Activated T-helper 17 cell treated with anti-CD3 and anti-CD28 coated beads, Interleukin-2, amount 50 U/mL, for 72 hours (primary cell): Measurements from ENCODE around the gene HS3ST6. TPM values are rescaled to one million over a fixed set of nuclear protein-coding genes. Genes with fewer than 3 reads are reported as not detected.
"Not testable (repeated sequence)": the region's sequence is repeated elsewhere in the genome, so short reads cannot be mapped to it uniquely, and the experiment has no call there.

ENCODE experiments used
- ATAC-seq: fragments of 150-1000 bp; cut with Tn5 transposase; replicated peaks from 2 replicates; pipeline ENCODE4 v1.10.0; 2021; ENCODE audit warnings: mild to moderate bottlenecking, moderate library complexity
- H3K27ac Mint-ChIP-seq: one replicate; pipeline ENCODE4 v1.8.0; 2022; ENCODE audit warnings: mixed read lengths
- H3K27me3 Mint-ChIP-seq: one replicate; pipeline ENCODE4 v1.8.0; 2022; ENCODE audit warnings: mixed read lengths
- H3K36me3 Mint-ChIP-seq: one replicate; pipeline ENCODE4 v1.8.0; 2022; ENCODE audit warnings: low read depth, mild to moderate bottlenecking, mixed read lengths
- H3K4me1 Mint-ChIP-seq: one replicate; pipeline ENCODE4 v1.8.0; 2022; ENCODE audit warnings: mixed read lengths
- H3K4me3 Mint-ChIP-seq: one replicate; pipeline ENCODE4 v1.8.0; 2022; ENCODE audit warnings: mild to moderate bottlenecking, mixed read lengths
- H3K9me3 Mint-ChIP-seq: one replicate; pipeline ENCODE4 v1.8.0; 2022; ENCODE audit warnings: mixed read lengths
- total RNA-seq, 2 donors: library from RNA; stranded (reverse); gene quantifications; one replicate each; pipeline ENCODE4 v1.2.3, GENCODE V29; 2022

HS3ST6 gene
- total RNA-seq, 2 donors from 2014 or later: not detected

- Mint-ChIP-seq H3K4me3 (no peak overlapping the region), H3K9me3 (no peaks in the 10 kb centered on the region), H3K36me3 (no peaks in the 10 kb centered on the region), H3K27me3 (peaks cover 28% of the 10 kb centered on the region), H3K4me1 (no peaks in the 10 kb centered on the region), H3K27ac (peak overlapping the region; percentile 63)
- no peak for ATAC-seq
These were observed 4.1 kb upstream of the HS3ST6 start for GRCh38 chr16:1922357-1922756.

GRCh38 chr16:1920727-1921171, 2.5 kb upstream of the HS3ST6 start:
- ATAC-seq: peak; percentile 56
- H3K36me3 Mint-ChIP-seq: no peaks in the 10 kb centered on the region
- no peak overlapping the region for H3K4me3 Mint-ChIP-seq
- H3K27me3 Mint-ChIP-seq: peaks cover 42% of the 10 kb centered on the region
- H3K4me1 Mint-ChIP-seq: no peaks in the 10 kb centered on the region
- H3K27ac Mint-ChIP-seq: no peak overlapping the region
- no peaks in the 10 kb centered on the region for H3K9me3 Mint-ChIP-seq

- not testable (repeated sequence) for ATAC-seq, H3K4me1 Mint-ChIP-seq, H3K36me3 Mint-ChIP-seq, H3K27ac Mint-ChIP-seq, H3K9me3 Mint-ChIP-seq, H3K4me3 Mint-ChIP-seq
- H3K27me3 Mint-ChIP-seq: peaks cover 48% of the 10 kb centered on the region
These were observed 1.9 kb upstream of the HS3ST6 start for GRCh38 chr16:1920122-1920521.

GRCh38 chr16:1919327-1919998, 1.2 kb upstream of the HS3ST6 start:
- peaks cover 51% of the 10 kb centered on the region for H3K27me3 Mint-ChIP-seq
- no peak overlapping the region for H3K27ac Mint-ChIP-seq

GRCh38 chr16:1917665-1918350, 407 bp downstream of the HS3ST6 start:
- Mint-ChIP-seq H3K9me3 (no peaks in the 10 kb centered on the region), H3K4me3 (no peak overlapping the region), H3K36me3 (no peaks in the 10 kb centered on the region), H3K4me1 (no peaks in the 10 kb centered on the region), H3K27ac (no peak overlapping the region), H3K27me3 (peaks cover 46% of the 10 kb centered on the region)
- ATAC-seq: no peak

More at GRCh38 chr16:1919327-1919998, 1.2 kb upstream of the HS3ST6 start:
- Mint-ChIP-seq H3K36me3 (no peaks in the 10 kb centered on the region), H3K4me1 (no peaks in the 10 kb centered on the region), H3K9me3 (no peaks in the 10 kb centered on the region), H3K4me3 (no peak overlapping the region)
- no peak for ATAC-seq

GRCh38 chr16:1917056-1917664, 1.1 kb downstream of the HS3ST6 start:
- Mint-ChIP-seq H3K4me1 (no peaks in the 10 kb centered on the region), H3K27me3 (peaks cover 40% of the 10 kb centered on the region), H3K27ac (no peak overlapping the region), H3K36me3 (no peaks in the 10 kb centered on the region), H3K9me3 (no peaks in the 10 kb centered on the region), H3K4me3 (no peak overlapping the region)
- ATAC-seq: no peak

- Mint-ChIP-seq H3K27ac (no peak overlapping the region), H3K4me3 (no peak overlapping the region), H3K36me3 (no peaks in the 10 kb centered on the region), H3K9me3 (no peaks in the 10 kb centered on the region), H3K27me3 (peaks cover 39% of the 10 kb centered on the region), H3K4me1 (no peaks in the 10 kb centered on the region)
- ATAC-seq: no peak
These were observed 1.6 kb downstream of the HS3ST6 start for GRCh38 chr16:1916640-1916990.

- no peaks in the 10 kb centered on the region for H3K36me3 Mint-ChIP-seq
- peaks cover 33% of the 10 kb centered on the region for H3K27me3 Mint-ChIP-seq
- no peak for ATAC-seq
These were observed 2.2 kb downstream of the HS3ST6 start for GRCh38 chr16:1915732-1916639.

GRCh38 chr16:1914988-1915387, 3.2 kb downstream of the HS3ST6 start:
- Mint-ChIP-seq H3K27ac (no peak overlapping the region), H3K36me3 (no peaks in the 10 kb centered on the region), H3K27me3 (peaks cover 26% of the 10 kb centered on the region), H3K9me3 (no peaks in the 10 kb centered on the region), H3K4me3 (no peak overlapping the region), H3K4me1 (no peaks in the 10 kb centered on the region)
- no peak for ATAC-seq

More at GRCh38 chr16:1915732-1916639, 2.2 kb downstream of the HS3ST6 start:
- H3K9me3 Mint-ChIP-seq: no peaks in the 10 kb centered on the region
- no peak overlapping the region for H3K4me3 Mint-ChIP-seq
- no peak overlapping the region for H3K27ac Mint-ChIP-seq
- no peaks in the 10 kb centered on the region for H3K4me1 Mint-ChIP-seq

GRCh38 chr16:1914084-1914608, 4.1 kb downstream of the HS3ST6 start:
- H3K36me3 Mint-ChIP-seq: no peaks in the 10 kb centered on the region
- ATAC-seq: no peak
- peaks cover 26% of the 10 kb centered on the region for H3K27me3 Mint-ChIP-seq
- no peak overlapping the region for H3K27ac Mint-ChIP-seq
- H3K9me3 Mint-ChIP-seq: no peaks in the 10 kb centered on the region
- no peaks in the 10 kb centered on the region for H3K4me1 Mint-ChIP-seq
- H3K4me3 Mint-ChIP-seq: no peak overlapping the region

- Mint-ChIP-seq H3K4me3 (no peak overlapping the region), H3K36me3 (no peaks in the 10 kb centered on the region), H3K27me3 (peaks cover 27% of the 10 kb centered on the region), H3K27ac (no peak overlapping the region), H3K9me3 (no peaks in the 10 kb centered on the region), H3K4me1 (no peaks in the 10 kb centered on the region)
- no peak for ATAC-seq
These were observed 4.7 kb downstream of the HS3ST6 start for GRCh38 chr16:1913327-1914083.

GRCh38 chr16:1912215-1912543, 6.0 kb downstream of the HS3ST6 start:
- H3K27me3 Mint-ChIP-seq: peaks cover 28% of the 10 kb centered on the region
- H3K27ac Mint-ChIP-seq: no peak overlapping the region
- no peaks in the 10 kb centered on the region for H3K36me3 Mint-ChIP-seq
- H3K4me1 Mint-ChIP-seq: no peaks in the 10 kb centered on the region
- H3K4me3 Mint-ChIP-seq: no peak overlapping the region
- no peak for ATAC-seq
- no peaks in the 10 kb centered on the region for H3K9me3 Mint-ChIP-seq

- Mint-ChIP-seq H3K27me3 (peaks cover 27% of the 10 kb centered on the region), H3K27ac (no peak overlapping the region), H3K4me3 (no peak overlapping the region), H3K4me1 (no peaks in the 10 kb centered on the region), H3K36me3 (no peaks in the 10 kb centered on the region), H3K9me3 (no peaks in the 10 kb centered on the region)
- ATAC-seq: no peak
These were observed 6.6 kb downstream of the HS3ST6 start for GRCh38 chr16:1911467-1912214.
